ENCODE results near the gene ATXN1. TPM values are rescaled to one million over a fixed set of nuclear protein-coding genes. Genes with fewer than 3 reads are reported as not detected.

Gene ATXN1
- total RNA-seq, 1 experiment from 2014 or later: 5.6 TPM

DNA sequence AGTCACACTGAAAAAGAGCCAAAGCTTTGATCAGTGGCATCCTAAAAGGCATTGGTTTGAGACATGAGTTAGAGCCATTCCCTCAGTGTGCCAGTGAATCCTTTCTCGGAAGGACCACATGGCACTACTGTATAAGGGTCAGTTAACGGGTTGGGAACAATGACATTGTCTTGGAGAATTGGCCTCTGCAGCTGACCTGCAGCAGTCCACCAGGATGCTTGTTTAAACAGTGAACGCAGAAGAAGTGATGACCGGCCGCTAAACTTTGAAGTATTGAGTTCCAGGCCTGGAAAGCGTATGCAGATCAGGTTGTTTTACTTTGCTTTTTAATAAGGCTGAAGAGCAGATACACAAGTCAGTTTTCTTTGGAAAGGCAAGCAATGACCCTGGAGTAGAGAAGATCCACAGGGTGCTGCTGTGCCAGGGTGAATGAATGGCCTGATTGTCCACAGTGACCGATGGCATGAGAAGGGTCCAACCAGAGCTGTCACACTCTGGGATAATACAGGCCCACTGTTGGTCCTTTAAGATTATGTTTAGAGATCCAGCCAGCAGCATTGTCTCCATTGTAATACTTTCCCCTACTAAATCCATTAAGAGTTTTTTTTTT lies 465.1 kb downstream of the ATXN1 start:
- no peaks in the 10 kb centered on the region for H3K23me2 ChIP-seq (ENCODE audit: insufficient read length, low read depth, low read length, poor library complexity, severe bottlenecking)
- no peak overlapping the region for H2BK5ac ChIP-seq (ENCODE audit: insufficient read length, low read length)
- H3K79me1 ChIP-seq (ENCODE audit: insufficient read depth, low read depth, low read length, poor library complexity, severe bottlenecking): no peaks in the 10 kb centered on the region
- H3K4me1 Mint-ChIP-seq: no peaks in the 10 kb centered on the region
- no peaks in the 10 kb centered on the region for H3K36me3 Mint-ChIP-seq (ENCODE audit: insufficient read depth in 1 of 3, low read depth in 3 of 3)
- no peak overlapping the region for H3K56ac ChIP-seq (ENCODE audit: insufficient read length, low read depth, low read length)
- no peak overlapping the region for H3K4me3 Mint-ChIP-seq
- H3K18ac ChIP-seq (ENCODE audit: insufficient read length, low read depth, low read length): no peak overlapping the region
- H4K91ac ChIP-seq (ENCODE audit: insufficient read length, low read depth, low read length): no peak overlapping the region
- H2BK120ac ChIP-seq (ENCODE audit: low read depth, low read length, poor library complexity, severe bottlenecking): no peak overlapping the region
- H3K27me3 ChIP-seq (ENCODE audit: insufficient read depth, low read length): no peaks in the 10 kb centered on the region
- no peak for DNase-seq
- no peak overlapping the region for H3K4ac ChIP-seq (ENCODE audit: low read depth, low read length)
- H3K4me2 ChIP-seq (ENCODE audit: insufficient read depth, insufficient read length, low read length): no peak overlapping the region
- no CpG with 5 or more reads among the region's 7 CpGs for WGBS (ENCODE audit: extremely low coverage, insufficient read length, low lambda C conversion rate)
- H2BK12ac ChIP-seq (ENCODE audit: insufficient read length, low read depth, low read length): no peak overlapping the region
- no peak overlapping the region for H3K27ac Mint-ChIP-seq
- no peak overlapping the region for H3K9ac ChIP-seq (ENCODE audit: extremely low read depth, insufficient read length, low read length)
- no peak overlapping the region for H2AFZ ChIP-seq (ENCODE audit: low read length)
- no peak overlapping the region for H2BK15ac ChIP-seq (ENCODE audit: low read depth, low read length)
- H4K5ac ChIP-seq (ENCODE audit: insufficient read length, low read depth, low read length): no peak overlapping the region
- peaks cover 2% of the 10 kb centered on the region for H3K27me3 Mint-ChIP-seq (ENCODE audit: low read depth)
- no peaks in the 10 kb centered on the region for H4K20me1 ChIP-seq (ENCODE audit: control insufficient read depth, insufficient read depth, insufficient read length)
- no peaks in the 10 kb centered on the region for H3K79me2 ChIP-seq (ENCODE audit: insufficient read depth, low read length)
- H3K23ac ChIP-seq (ENCODE audit: insufficient read length, low read depth, low read length): no peak overlapping the region
- H3K27ac ChIP-seq (ENCODE audit: insufficient read length, low read depth, low read length): no peak overlapping the region
- H3T11ph ChIP-seq (ENCODE audit: low read length): no peak overlapping the region
- no peak overlapping the region for H3K14ac ChIP-seq (ENCODE audit: insufficient read depth, low read length)
- H3K4me1 ChIP-seq (ENCODE audit: insufficient read depth, low read length): no peaks in the 10 kb centered on the region
- TF ChIP-seq, protein P1, sequence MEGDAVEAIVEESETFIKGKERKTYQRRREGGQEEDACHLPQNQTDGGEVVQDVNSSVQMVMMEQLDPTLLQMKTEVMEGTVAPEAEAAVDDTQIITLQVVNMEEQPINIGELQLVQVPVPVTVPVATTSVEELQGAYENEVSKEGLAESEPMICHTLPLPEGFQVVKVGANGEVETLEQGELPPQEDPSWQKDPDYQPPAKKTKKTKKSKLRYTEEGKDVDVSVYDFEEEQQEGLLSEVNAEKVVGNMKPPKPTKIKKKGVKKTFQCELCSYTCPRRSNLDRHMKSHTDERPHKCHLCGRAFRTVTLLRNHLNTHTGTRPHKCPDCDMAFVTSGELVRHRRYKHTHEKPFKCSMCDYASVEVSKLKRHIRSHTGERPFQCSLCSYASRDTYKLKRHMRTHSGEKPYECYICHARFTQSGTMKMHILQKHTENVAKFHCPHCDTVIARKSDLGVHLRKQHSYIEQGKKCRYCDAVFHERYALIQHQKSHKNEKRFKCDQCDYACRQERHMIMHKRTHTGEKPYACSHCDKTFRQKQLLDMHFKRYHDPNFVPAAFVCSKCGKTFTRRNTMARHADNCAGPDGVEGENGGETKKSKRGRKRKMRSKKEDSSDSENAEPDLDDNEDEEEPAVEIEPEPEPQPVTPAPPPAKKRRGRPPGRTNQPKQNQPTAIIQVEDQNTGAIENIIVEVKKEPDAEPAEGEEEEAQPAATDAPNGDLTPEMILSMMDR (conservative IDR thresholded peaks at IDR 0.05): no peak
- H2AK5ac ChIP-seq (ENCODE audit: insufficient read length, low read length): no peak overlapping the region
- H2BK20ac ChIP-seq (ENCODE audit: low read depth, low read length, poor library complexity, severe bottlenecking): no peak overlapping the region
- H3K9me3 ChIP-seq (ENCODE audit: control insufficient read depth, low read depth, low read length): no peaks in the 10 kb centered on the region
- H4K8ac ChIP-seq (replicated peaks; ENCODE audit: insufficient read length, low read depth, low read length): no peak overlapping the region
- H3K9me3 Mint-ChIP-seq: no peaks in the 10 kb centered on the region
